ENCODE data around the gene RYR1.

The RYR1 gene

DNA sequence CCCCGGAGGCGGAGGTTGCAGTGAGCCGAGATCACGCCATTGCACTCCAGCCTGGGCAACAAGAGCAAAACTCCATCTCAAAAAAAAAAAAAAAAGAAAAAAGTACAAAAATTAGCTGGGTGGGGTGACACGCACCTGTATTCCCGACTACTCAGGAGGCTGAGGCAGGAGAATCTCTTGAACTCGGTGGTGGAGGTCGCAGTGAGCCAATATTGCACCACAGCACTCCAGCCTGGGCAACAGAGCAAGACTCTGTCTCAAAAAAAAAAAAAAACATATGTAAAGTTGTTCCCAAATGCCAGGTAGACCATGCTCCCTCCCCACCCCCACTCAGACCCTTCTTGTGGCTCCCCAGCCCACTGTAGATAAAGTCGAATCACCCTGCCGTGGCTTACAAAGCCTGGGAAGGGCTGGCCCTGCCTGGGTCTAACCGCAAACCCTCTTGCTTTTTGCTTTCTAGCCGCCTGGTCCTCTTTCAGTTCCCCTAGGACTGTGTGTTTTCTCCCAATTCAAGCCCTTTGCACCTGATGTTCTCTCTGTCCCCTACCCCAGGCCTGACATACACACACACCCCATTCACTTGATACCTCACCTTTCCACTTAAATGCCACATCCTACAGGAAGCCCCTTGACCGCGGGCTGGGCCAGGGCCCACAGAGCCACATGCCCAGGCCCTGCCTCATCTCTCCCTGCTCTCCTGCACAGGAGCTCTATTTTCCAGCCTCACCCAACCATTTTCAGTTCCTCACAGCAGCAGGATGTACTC is 149.9 kb downstream of the RYR1 start:
- no peaks in the 10 kb centered on the region for H3K9me3 ChIP-seq (ENCODE audit: insufficient read depth, low read length, severe bottlenecking)
- peaks cover 4% of the 10 kb centered on the region; the same call in 1 of the 2 replicates for H3K36me3 ChIP-seq (ENCODE audit: insufficient read depth, low read length)
- ATAC-seq (ENCODE audit: insufficient read depth, low read depth) (no peak), DNase-seq (no peak)
- no peak for TF ChIP-seq EZH2 (IDR thresholded peaks at IDR 0.05; ENCODE audit: borderline replicate concordance, low read depth, low read length, severe bottlenecking)
- TF ChIP-seq, protein P1, sequence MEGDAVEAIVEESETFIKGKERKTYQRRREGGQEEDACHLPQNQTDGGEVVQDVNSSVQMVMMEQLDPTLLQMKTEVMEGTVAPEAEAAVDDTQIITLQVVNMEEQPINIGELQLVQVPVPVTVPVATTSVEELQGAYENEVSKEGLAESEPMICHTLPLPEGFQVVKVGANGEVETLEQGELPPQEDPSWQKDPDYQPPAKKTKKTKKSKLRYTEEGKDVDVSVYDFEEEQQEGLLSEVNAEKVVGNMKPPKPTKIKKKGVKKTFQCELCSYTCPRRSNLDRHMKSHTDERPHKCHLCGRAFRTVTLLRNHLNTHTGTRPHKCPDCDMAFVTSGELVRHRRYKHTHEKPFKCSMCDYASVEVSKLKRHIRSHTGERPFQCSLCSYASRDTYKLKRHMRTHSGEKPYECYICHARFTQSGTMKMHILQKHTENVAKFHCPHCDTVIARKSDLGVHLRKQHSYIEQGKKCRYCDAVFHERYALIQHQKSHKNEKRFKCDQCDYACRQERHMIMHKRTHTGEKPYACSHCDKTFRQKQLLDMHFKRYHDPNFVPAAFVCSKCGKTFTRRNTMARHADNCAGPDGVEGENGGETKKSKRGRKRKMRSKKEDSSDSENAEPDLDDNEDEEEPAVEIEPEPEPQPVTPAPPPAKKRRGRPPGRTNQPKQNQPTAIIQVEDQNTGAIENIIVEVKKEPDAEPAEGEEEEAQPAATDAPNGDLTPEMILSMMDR (IDR thresholded peaks at IDR 0.05; ENCODE audit: borderline replicate concordance, extremely low read depth, low read length, poor library complexity, severe bottlenecking): no peak
- no peak overlapping the region for H3K4me2 ChIP-seq (ENCODE audit: insufficient read depth, low read length)
- H2AFZ ChIP-seq (ENCODE audit: low read depth, low read length): no peak overlapping the region
- no peaks in the 10 kb centered on the region for H3K4me1 ChIP-seq (ENCODE audit: insufficient read depth, low read length)
- H3K9ac ChIP-seq (ENCODE audit: low read depth, low read length): no peak overlapping the region
- no peaks in the 10 kb centered on the region for H3K27me3 ChIP-seq (ENCODE audit: insufficient read depth, low read length, poor library complexity)
- no peaks in the 10 kb centered on the region for H4K20me1 ChIP-seq (ENCODE audit: insufficient read depth, low read length)
- H3K79me2 ChIP-seq (ENCODE audit: insufficient read depth, low read length): no peaks in the 10 kb centered on the region
- H3K4me3 ChIP-seq (ENCODE audit: low read depth in 1 of 2, low read length in 2 of 2): no peak overlapping the region
- H3K27ac ChIP-seq (ENCODE audit: low read length): no peak overlapping the region

DNA sequence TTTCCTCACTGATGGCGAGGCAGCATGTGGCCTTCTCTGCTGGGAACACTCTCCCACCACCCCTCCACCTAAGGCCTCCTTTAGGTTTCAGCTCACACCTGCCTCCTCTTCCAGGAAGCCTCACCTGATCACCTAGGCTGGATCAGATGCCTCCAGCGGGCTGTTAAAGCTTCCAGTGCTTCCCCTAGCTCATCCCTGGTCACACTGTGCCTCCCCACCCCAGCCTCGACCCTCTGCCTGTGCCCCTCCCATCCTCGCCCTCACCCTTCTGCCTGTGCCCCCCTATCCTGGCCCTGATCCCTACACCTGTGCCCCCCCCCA is 150.5 kb downstream of the RYR1 start:
- no peak overlapping the region for H3K27ac ChIP-seq (ENCODE audit: low read length)
- no peak overlapping the region for H2AFZ ChIP-seq (ENCODE audit: low read depth, low read length)
- H4K20me1 ChIP-seq (ENCODE audit: insufficient read depth, low read length): no peaks in the 10 kb centered on the region
- no peak for ATAC-seq (ENCODE audit: insufficient read depth, low read depth)
- no peaks in the 10 kb centered on the region for H3K9me3 ChIP-seq (ENCODE audit: insufficient read depth, low read length, severe bottlenecking)
- no peaks in the 10 kb centered on the region for H3K27me3 ChIP-seq (ENCODE audit: insufficient read depth, low read length, poor library complexity)
- no peak overlapping the region for H3K4me2 ChIP-seq (ENCODE audit: insufficient read depth, low read length)
- no peak for TF ChIP-seq EZH2 (IDR thresholded peaks at IDR 0.05; ENCODE audit: borderline replicate concordance, low read depth, low read length, severe bottlenecking)
- TF ChIP-seq, protein P1 (IDR thresholded peaks at IDR 0.05; ENCODE audit: borderline replicate concordance, extremely low read depth, low read length, poor library complexity, severe bottlenecking): no peak
- H3K9ac ChIP-seq (ENCODE audit: low read depth, low read length): no peak overlapping the region
- H3K79me2 ChIP-seq (ENCODE audit: insufficient read depth, low read length): no peaks in the 10 kb centered on the region
- no peak overlapping the region for H3K4me3 ChIP-seq (ENCODE audit: low read depth in 1 of 2, low read length in 2 of 2)
- no peaks in the 10 kb centered on the region for H3K4me1 ChIP-seq (ENCODE audit: insufficient read depth, low read length)
- no peak for DNase-seq
- peaks cover 4% of the 10 kb centered on the region; the same call in 1 of the 2 replicates for H3K36me3 ChIP-seq (ENCODE audit: insufficient read depth, low read length)

GRCh38 chr19:38587562-38587961 is 154.1 kb downstream of the RYR1 start:
- no peak overlapping the region for H3K4me3 ChIP-seq (ENCODE audit: low read depth in 1 of 2, low read length in 2 of 2)
- H3K36me3 ChIP-seq (ENCODE audit: insufficient read depth, low read length): peaks cover 4% of the 10 kb centered on the region; the same call in 1 of the 2 replicates
- H3K27ac ChIP-seq (ENCODE audit: low read length): no peak overlapping the region
- no peak overlapping the region for H2AFZ ChIP-seq (ENCODE audit: low read depth, low read length)
- DNase-seq (no peak), ATAC-seq (ENCODE audit: insufficient read depth, low read depth) (no peak)
- H3K4me1 ChIP-seq (ENCODE audit: insufficient read depth, low read length): no peaks in the 10 kb centered on the region
- no peak overlapping the region for H3K9ac ChIP-seq (ENCODE audit: low read depth, low read length)
- H4K20me1 ChIP-seq (ENCODE audit: insufficient read depth, low read length): no peaks in the 10 kb centered on the region
- H3K9me3 ChIP-seq (ENCODE audit: insufficient read depth, low read length, severe bottlenecking): no peaks in the 10 kb centered on the region
- no peaks in the 10 kb centered on the region for H3K27me3 ChIP-seq (ENCODE audit: insufficient read depth, low read length, poor library complexity)
- no peak overlapping the region for H3K4me2 ChIP-seq (ENCODE audit: insufficient read depth, low read length)
- no peaks in the 10 kb centered on the region for H3K79me2 ChIP-seq (ENCODE audit: insufficient read depth, low read length)
- TF ChIP-seq, protein P1 (IDR thresholded peaks at IDR 0.05; ENCODE audit: borderline replicate concordance, extremely low read depth, low read length, poor library complexity, severe bottlenecking): no peak
- no peak for TF ChIP-seq EZH2 (IDR thresholded peaks at IDR 0.05; ENCODE audit: borderline replicate concordance, low read depth, low read length, severe bottlenecking)

Measured in DND-41 (cell line).